Activated naive CD8-positive, alpha-beta T cell treated with anti-CD3 and anti-CD28 coated beads, Interleukin-2, amount 10 ng/mL, durations not matched to agents 7 days and 5 days (primary cell): Measurements from ENCODE around the gene MYO1A. TPM values are rescaled to one million over a fixed set of nuclear protein-coding genes. Genes with fewer than 3 reads are reported as not detected.

Experiments
- total RNA-seq, 2 experiments: library from RNA; stranded (reverse); gene quantifications; one replicate each; pipeline ENCODE4 v1.2.3, GENCODE V29; 2021

Gene MYO1A
- total RNA-seq, 2 experiments from 2014 or later = 1.2 to 2.1 TPM

Other genes with a start within 250 kb of the MYO1A start
- not detected for gene SDR9C7, start 115.7 kb downstream of the MYO1A start, total RNA-seq
- gene RDH16, start 92.5 kb downstream of the MYO1A start, total RNA-seq = under 1 TPM; 0.62 to 0.69 TPM
- gene ZBTB39, start 43.6 kb downstream of the MYO1A start, total RNA-seq = 10 to 100 TPM; 11.3 TPM
- gene TAC3, start 33.6 kb downstream of the MYO1A start, total RNA-seq = under 1 TPM; 0.34 to 0.53 TPM
- gene NEMP1, start 28.7 kb upstream of the MYO1A start, total RNA-seq = 10 to 100 TPM; 52.9 to 59.6 TPM
- 10 to 100 TPM; 13.1 to 16.1 TPM for gene NAB2, start 39.0 kb upstream of the MYO1A start, total RNA-seq
- 100 to 1,000 TPM; 251 to 263 TPM for gene STAT6, start 61.2 kb upstream of the MYO1A start, total RNA-seq
- gene LRP1, start 78.4 kb upstream of the MYO1A start, total RNA-seq = 1 to 10 TPM; 4.9 to 6.1 TPM
- not detected for gene LRP1-AS, start 97.5 kb upstream of the MYO1A start, total RNA-seq
- 1 to 10 TPM; 1.7 to 2.4 TPM for gene NXPH4, start 166.7 kb upstream of the MYO1A start, total RNA-seq
- 100 to 1,000 TPM; 142 to 159 TPM for gene SHMT2, start 179.6 kb upstream of the MYO1A start, total RNA-seq
- 10 to 100 TPM; 10.7 to 11.4 TPM for gene STAC3, start 201.1 kb upstream of the MYO1A start, total RNA-seq